ENCODE results near the gene SMAD9. TPM values are rescaled to one million over a fixed set of nuclear protein-coding genes. Genes with fewer than 3 reads are reported as not detected.

SMAD9 gene
- total and polyA plus RNA-seq, 2 donors (not counting 1 experiment from before 2014, with no cell fraction given) = 3.5 to 4.8 TPM

GRCh38 chr13:36913463-36913862 lies 6.6 kb downstream of the SMAD9 start:
- H3K4me3 ChIP-seq (replicated peaks in 1 of 4; ENCODE audit: control extremely low read depth in 1 of 4, insufficient read depth in 1 of 4, low read depth in 3 of 4, low read length in 4 of 4) = no peak overlapping the region
- no peaks in the 10 kb centered on the region for H3K4me1 ChIP-seq (ENCODE audit: control insufficient read depth, extremely low read depth, insufficient read depth, low read length)
- no peaks in the 10 kb centered on the region for H3K36me3 ChIP-seq (ENCODE audit: control insufficient read depth, insufficient read depth, low read length)
- H3K27ac ChIP-seq (ENCODE audit: insufficient read depth, low read length) = no peak overlapping the region
- no peaks in the 10 kb centered on the region for H3K27me3 ChIP-seq (ENCODE audit: control insufficient read depth, insufficient read depth, low read length)
- H3K79me2 ChIP-seq (ENCODE audit: control insufficient read depth, insufficient read depth, low read length) = no peaks in the 10 kb centered on the region
- H3K4me2 ChIP-seq (ENCODE audit: extremely low read depth, insufficient read depth, low read length) = no peak overlapping the region
- TF ChIP-seq EZH2 (IDR thresholded peaks at IDR 0.05; ENCODE audit: low read length, missing control alignments) (no peak), CTCF (conservative IDR thresholded peaks at IDR 0.05 in 1 of 2, IDR thresholded peaks at IDR 0.05 in 1 of 2; ENCODE audit: low read depth in 1 of 2, low read length in 2 of 2) (no peak)
- H3K9me3 ChIP-seq (ENCODE audit: control insufficient read depth, insufficient read depth, low read depth, low read length) = no peaks in the 10 kb centered on the region
- H4K20me1 ChIP-seq (ENCODE audit: control insufficient read depth, extremely low read depth, insufficient read depth, low read length) = no peaks in the 10 kb centered on the region
- H3K9ac ChIP-seq (ENCODE audit: insufficient read depth, low read length) = no peak overlapping the region
- H2AFZ ChIP-seq (ENCODE audit: low read length) = no peak overlapping the region
- no peak for DNase-seq (ENCODE audit: low read depth in 2 of 2)

GRCh38 chr13:36912973-36913372 lies 7.1 kb downstream of the SMAD9 start:
- H3K36me3 ChIP-seq (ENCODE audit: control insufficient read depth, insufficient read depth, low read length) = no peaks in the 10 kb centered on the region
- no peaks in the 10 kb centered on the region for H3K27me3 ChIP-seq (ENCODE audit: control insufficient read depth, insufficient read depth, low read length)
- no peaks in the 10 kb centered on the region for H4K20me1 ChIP-seq (ENCODE audit: control insufficient read depth, extremely low read depth, insufficient read depth, low read length)
- H3K79me2 ChIP-seq (ENCODE audit: control insufficient read depth, insufficient read depth, low read length) = no peaks in the 10 kb centered on the region
- TF ChIP-seq EZH2 (IDR thresholded peaks at IDR 0.05; ENCODE audit: low read length, missing control alignments) (no peak), CTCF (conservative IDR thresholded peaks at IDR 0.05 in 1 of 2, IDR thresholded peaks at IDR 0.05 in 1 of 2; ENCODE audit: low read depth in 1 of 2, low read length in 2 of 2) (no peak)
- H3K4me1 ChIP-seq (ENCODE audit: control insufficient read depth, extremely low read depth, insufficient read depth, low read length) = no peaks in the 10 kb centered on the region
- H3K9ac ChIP-seq (ENCODE audit: insufficient read depth, low read length) = no peak overlapping the region
- no peaks in the 10 kb centered on the region for H3K9me3 ChIP-seq (ENCODE audit: control insufficient read depth, insufficient read depth, low read depth, low read length)
- no peak overlapping the region for H3K27ac ChIP-seq (ENCODE audit: insufficient read depth, low read length)
- no peak for DNase-seq (ENCODE audit: low read depth in 2 of 2)
- H3K4me3 ChIP-seq (replicated peaks in 1 of 4; ENCODE audit: control extremely low read depth in 1 of 4, insufficient read depth in 1 of 4, low read depth in 3 of 4, low read length in 4 of 4) = no peak overlapping the region
- H3K4me2 ChIP-seq (ENCODE audit: extremely low read depth, insufficient read depth, low read length) = no peak overlapping the region
- H2AFZ ChIP-seq (ENCODE audit: low read length) = no peak overlapping the region

- H3K4me2 ChIP-seq (ENCODE audit: extremely low read depth, insufficient read depth, low read length) = no peak overlapping the region
- H3K4me1 ChIP-seq (ENCODE audit: control insufficient read depth, extremely low read depth, insufficient read depth, low read length) = no peaks in the 10 kb centered on the region
- H2AFZ ChIP-seq (ENCODE audit: low read length) = no peak overlapping the region
- no peak overlapping the region for H3K4me3 ChIP-seq (replicated peaks in 1 of 4; ENCODE audit: control extremely low read depth in 1 of 4, insufficient read depth in 1 of 4, low read depth in 3 of 4, low read length in 4 of 4)
- H3K9ac ChIP-seq (ENCODE audit: insufficient read depth, low read length) = no peak overlapping the region
- no peak overlapping the region for H3K27ac ChIP-seq (ENCODE audit: insufficient read depth, low read length)
- no peaks in the 10 kb centered on the region for H3K9me3 ChIP-seq (ENCODE audit: control insufficient read depth, insufficient read depth, low read depth, low read length)
- TF ChIP-seq EZH2 (IDR thresholded peaks at IDR 0.05; ENCODE audit: low read length, missing control alignments) (no peak), CTCF (conservative IDR thresholded peaks at IDR 0.05 in 1 of 2, IDR thresholded peaks at IDR 0.05 in 1 of 2; ENCODE audit: low read depth in 1 of 2, low read length in 2 of 2) (no peak)
- no peak for DNase-seq (ENCODE audit: low read depth in 2 of 2)
- no peaks in the 10 kb centered on the region for H3K36me3 ChIP-seq (ENCODE audit: control insufficient read depth, insufficient read depth, low read length)
- no peaks in the 10 kb centered on the region for H3K79me2 ChIP-seq (ENCODE audit: control insufficient read depth, insufficient read depth, low read length)
- H4K20me1 ChIP-seq (ENCODE audit: control insufficient read depth, extremely low read depth, insufficient read depth, low read length) = no peaks in the 10 kb centered on the region
- no peaks in the 10 kb centered on the region for H3K27me3 ChIP-seq (ENCODE audit: control insufficient read depth, insufficient read depth, low read length)
These were observed 7.7 kb downstream of the SMAD9 start for GRCh38 chr13:36912369-36912768.
